Measurements from ENCODE around the gene CEP131.

DNA sequence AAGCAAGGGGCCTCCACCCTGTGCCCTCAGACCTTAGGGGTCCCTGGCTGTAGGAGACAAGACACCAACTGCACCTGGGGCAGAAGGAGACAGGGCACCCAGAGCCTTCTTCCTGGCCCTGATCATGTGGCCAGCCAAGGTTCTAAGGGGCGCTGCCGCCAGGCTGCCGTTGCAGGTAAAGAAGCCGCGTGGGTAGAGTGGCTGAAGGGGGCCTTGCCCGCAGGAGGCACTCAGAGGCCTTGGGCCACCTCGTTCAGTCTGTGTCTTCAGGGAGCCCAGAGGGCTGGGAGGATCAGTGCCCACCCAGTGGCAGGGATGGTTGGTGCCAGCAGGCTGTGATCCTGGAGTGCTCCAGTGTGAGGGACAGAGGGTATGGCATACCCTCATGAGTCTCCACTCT lies 55.1 kb downstream of the CEP131 start:
- TF ChIP-seq, protein P1, sequence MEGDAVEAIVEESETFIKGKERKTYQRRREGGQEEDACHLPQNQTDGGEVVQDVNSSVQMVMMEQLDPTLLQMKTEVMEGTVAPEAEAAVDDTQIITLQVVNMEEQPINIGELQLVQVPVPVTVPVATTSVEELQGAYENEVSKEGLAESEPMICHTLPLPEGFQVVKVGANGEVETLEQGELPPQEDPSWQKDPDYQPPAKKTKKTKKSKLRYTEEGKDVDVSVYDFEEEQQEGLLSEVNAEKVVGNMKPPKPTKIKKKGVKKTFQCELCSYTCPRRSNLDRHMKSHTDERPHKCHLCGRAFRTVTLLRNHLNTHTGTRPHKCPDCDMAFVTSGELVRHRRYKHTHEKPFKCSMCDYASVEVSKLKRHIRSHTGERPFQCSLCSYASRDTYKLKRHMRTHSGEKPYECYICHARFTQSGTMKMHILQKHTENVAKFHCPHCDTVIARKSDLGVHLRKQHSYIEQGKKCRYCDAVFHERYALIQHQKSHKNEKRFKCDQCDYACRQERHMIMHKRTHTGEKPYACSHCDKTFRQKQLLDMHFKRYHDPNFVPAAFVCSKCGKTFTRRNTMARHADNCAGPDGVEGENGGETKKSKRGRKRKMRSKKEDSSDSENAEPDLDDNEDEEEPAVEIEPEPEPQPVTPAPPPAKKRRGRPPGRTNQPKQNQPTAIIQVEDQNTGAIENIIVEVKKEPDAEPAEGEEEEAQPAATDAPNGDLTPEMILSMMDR (tag by site-specific recombination; IDR thresholded peaks at IDR 0.05) = no peak
- TF ChIP-seq ZBTB1 (tag by site-specific recombination; IDR thresholded peaks at IDR 0.05) (no peak), KLF16 (tag by site-specific recombination; IDR thresholded peaks at IDR 0.05) (no peak), ZFHX2 (tag by site-specific recombination; conservative IDR thresholded peaks at IDR 0.05) (no peak), ZNF121 (tag by site-specific recombination; IDR thresholded peaks at IDR 0.05) (no peak), ZNF561 (tag by site-specific recombination; IDR thresholded peaks at IDR 0.05; ENCODE audit: borderline replicate concordance) (no peak), SP2 (tag by site-specific recombination; IDR thresholded peaks at IDR 0.05) (no peak), ZNF768 (tag by site-specific recombination; IDR thresholded peaks at IDR 0.05) (no peak), ZNF354C (tag by site-specific recombination; IDR thresholded peaks at IDR 0.05; ENCODE audit: borderline replicate concordance, low read depth) (no peak), ZNF335 (tag by site-specific recombination; conservative IDR thresholded peaks at IDR 0.05) (no peak), PRDM1 (tag by site-specific recombination; IDR thresholded peaks at IDR 0.05) (no peak), ZFP37 (tag by site-specific recombination; IDR thresholded peaks at IDR 0.05) (no peak)
- TF ChIP-seq, protein P2, sequence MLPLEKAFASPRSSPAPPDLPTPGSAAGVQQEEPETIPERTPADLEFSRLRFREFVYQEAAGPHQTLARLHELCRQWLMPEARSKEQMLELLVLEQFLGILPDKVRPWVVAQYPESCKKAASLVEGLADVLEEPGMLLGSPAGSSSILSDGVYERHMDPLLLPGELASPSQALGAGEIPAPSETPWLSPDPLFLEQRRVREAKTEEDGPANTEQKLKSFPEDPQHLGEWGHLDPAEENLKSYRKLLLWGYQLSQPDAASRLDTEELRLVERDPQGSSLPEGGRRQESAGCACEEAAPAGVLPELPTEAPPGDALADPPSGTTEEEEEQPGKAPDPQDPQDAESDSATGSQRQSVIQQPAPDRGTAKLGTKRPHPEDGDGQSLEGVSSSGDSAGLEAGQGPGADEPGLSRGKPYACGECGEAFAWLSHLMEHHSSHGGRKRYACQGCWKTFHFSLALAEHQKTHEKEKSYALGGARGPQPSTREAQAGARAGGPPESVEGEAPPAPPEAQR (tag by site-specific recombination; IDR thresholded peaks at IDR 0.05) = no peak
- TF ChIP-seq, protein P3, sequence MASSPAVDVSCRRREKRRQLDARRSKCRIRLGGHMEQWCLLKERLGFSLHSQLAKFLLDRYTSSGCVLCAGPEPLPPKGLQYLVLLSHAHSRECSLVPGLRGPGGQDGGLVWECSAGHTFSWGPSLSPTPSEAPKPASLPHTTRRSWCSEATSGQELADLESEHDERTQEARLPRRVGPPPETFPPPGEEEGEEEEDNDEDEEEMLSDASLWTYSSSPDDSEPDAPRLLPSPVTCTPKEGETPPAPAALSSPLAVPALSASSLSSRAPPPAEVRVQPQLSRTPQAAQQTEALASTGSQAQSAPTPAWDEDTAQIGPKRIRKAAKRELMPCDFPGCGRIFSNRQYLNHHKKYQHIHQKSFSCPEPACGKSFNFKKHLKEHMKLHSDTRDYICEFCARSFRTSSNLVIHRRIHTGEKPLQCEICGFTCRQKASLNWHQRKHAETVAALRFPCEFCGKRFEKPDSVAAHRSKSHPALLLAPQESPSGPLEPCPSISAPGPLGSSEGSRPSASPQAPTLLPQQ (tag by site-specific recombination; IDR thresholded peaks at IDR 0.05) = no peak
